HCT116 (cell line): ENCODE results near the gene BRINP1. TPM values are rescaled to one million over a fixed set of nuclear protein-coding genes. Genes with fewer than 3 reads are reported as not detected.

Experiments
- ATAC-seq: fragments of 200-7000 bp; cut with Tn5 transposase; 2 replicates; pipeline ENCODE4 v1.9.1; 2020; ENCODE audit warnings: mild to moderate bottlenecking, moderate library complexity
- BruUV-seq: library from RNA; stranded (reverse); fragments of 400-500 nt; replicated peaks from 2 replicates; lab custom pipeline; 2021; lab: Mats Ljungman, UMichigan
- CTCF ChIA-PET: fragments of 300-600 bp; sonication (Branson Sonifier 250); formaldehyde crosslinking; loops from one replicate; lab custom pipeline; 2021; ENCODE audit warnings: antibody characterized with exemption; lab: Charles Lee
- POLR2A ChIA-PET: fragments of 300-600, 350-600 bp; sonication (Branson Sonifier 250); formaldehyde crosslinking; loops from one replicate; lab custom pipeline; 2021; ENCODE audit warnings: antibody characterized with exemption; lab: Charles Lee
- RAD21 ChIA-PET, 2 experiments: fragments of 300-600 bp; sonication (Branson Sonifier 250); formaldehyde crosslinking; loops; one replicate each; lab custom pipeline; 2023; ENCODE audit warnings: low total read pairs in 2 of 2; ENCODE audit not compliant: uncharacterized antibody in 2 of 2, unreplicated experiment in 2 of 2, low non-redundant PET in 1 of 2; lab: Charles Lee
- DNase-seq: peaks from one replicate; pipeline ENCODE4 v3.0.0-alpha.2; 2010; ENCODE audit warnings: low read depth, low spot score
- H2AFZ ChIP-seq: fragments of 200-600 bp; shearing (Covaris generic), sonication (generic); 2 replicates; pipeline ENCODE4 v1.6.1; 2017; ENCODE audit warnings: low read depth, mixed run types, mixed read lengths, antibody characterized with exemption, low read length; ENCODE audit not compliant: poor library complexity, severe bottlenecking
- H3K27ac ChIP-seq: 2 replicates; pipeline ENCODE4 v1.5.1; 2012; ENCODE audit warnings: low read depth, low read length
- H3K27me3 ChIP-seq: fragments of 200-600 bp; sonication (generic); 2 replicates; pipeline ENCODE4 v1.6.1; 2016; ENCODE audit warnings: mixed run types, low read length, mixed read lengths; ENCODE audit not compliant: insufficient read depth
- H3K36me3 ChIP-seq, 2 experiments: fragments of 200-500 bp in 1 of 2; fragments of 200-600 bp in 1 of 2; sonication (Bioruptor generic) in 1 of 2; sonication (generic) in 1 of 2; 2 replicates each; pipeline versions ENCODE4 v1.5.1 to v1.6.1; 2014 to 2016; ENCODE audit warnings: low read length in 2 of 2, inconsistent platforms in 1 of 2, mixed read lengths in 1 of 2, mixed run types in 1 of 2; ENCODE audit not compliant: insufficient read depth in 2 of 2, control insufficient read depth in 1 of 2
- H3K4me1 ChIP-seq, 2 experiments: fragments of 200-600 bp in 1 of 2; sonication (generic) in 1 of 2; 2 replicates each; pipeline versions ENCODE4 v1.5.1 to v1.6.1; 2012 to 2017; ENCODE audit warnings: low read length in 2 of 2, inconsistent platforms in 1 of 2, mild to moderate bottlenecking in 1 of 2, mixed read lengths in 1 of 2, mixed run types in 1 of 2, moderate library complexity in 1 of 2; ENCODE audit not compliant: insufficient read depth in 2 of 2, control insufficient read depth in 1 of 2
- H3K4me2 ChIP-seq: fragments of 200-600 bp; sonication (generic); 2 replicates; pipeline ENCODE4 v1.6.1; 2017; ENCODE audit warnings: mixed run types, low read length, mixed read lengths
- H3K4me3 ChIP-seq, 2 experiments: fragments of 200-600 bp in 1 of 2; sonication (generic) in 1 of 2; replicated peaks in 1 of 2; 2 replicates each; pipeline ENCODE4 v1.5.1; 2011 to 2016; ENCODE audit warnings: low read length in 2 of 2, control low read depth in 1 of 2, low read depth in 1 of 2, mild to moderate bottlenecking in 1 of 2, mixed read lengths in 1 of 2, mixed run types in 1 of 2
- H3K79me2 ChIP-seq: fragments of 200-600 bp; sonication (generic); 2 replicates; pipeline ENCODE4 v1.6.1; 2017; ENCODE audit warnings: mild to moderate bottlenecking, mixed run types, low read length, moderate library complexity, mixed read lengths; ENCODE audit not compliant: insufficient read depth
- H3K9ac ChIP-seq: fragments of 200-600 bp; sonication (generic); 2 replicates; pipeline ENCODE4 v1.6.1; 2016; ENCODE audit warnings: low read length, mixed read lengths
- H3K9me2 ChIP-seq: fragments of 200-600 bp; sonication (generic), shearing (Covaris generic); 2 replicates; pipeline ENCODE4 v1.6.1; 2017; ENCODE audit warnings: mixed run types, mild to moderate bottlenecking, moderate library complexity; ENCODE audit not compliant: insufficient read depth
- H3K9me3 ChIP-seq, 2 experiments: fragments of 200-500 bp in 1 of 2; fragments of 200-600 bp in 1 of 2; sonication (Bioruptor generic) in 1 of 2; sonication (generic) in 1 of 2; 2 replicates each; pipeline ENCODE4 v1.6.1; 2014 to 2017; ENCODE audit warnings: low read length in 2 of 2, mixed read lengths in 2 of 2, inconsistent platforms in 1 of 2, low read depth in 1 of 2, mild to moderate bottlenecking in 1 of 2, mixed run types in 1 of 2, moderate library complexity in 1 of 2; ENCODE audit not compliant: control insufficient read depth in 1 of 2, insufficient read depth in 1 of 2
- H4K20me1 ChIP-seq: fragments of 200-600 bp; sonication (generic), shearing (Covaris generic); 2 replicates; pipeline ENCODE4 v1.6.1; 2017; ENCODE audit warnings: mixed run types, mild to moderate bottlenecking, moderate library complexity; ENCODE audit not compliant: insufficient read depth
- ATF3 ChIP-seq: IDR thresholded peaks from 2 replicates; pipeline ENCODE4 v1.6.1; 2012
- CEBPB ChIP-seq: IDR thresholded peaks from 2 replicates; pipeline ENCODE4 v1.6.1; 2012; ENCODE audit warnings: low read depth
- ELF1 ChIP-seq: IDR thresholded peaks from 2 replicates; pipeline ENCODE4 v1.6.1; 2012; ENCODE audit warnings: low read depth, borderline replicate concordance
- EZH2phosphoT487 ChIP-seq: fragments of 200-600 bp; IDR thresholded peaks from 2 replicates; pipeline ENCODE4 v1.6.1; 2018; ENCODE audit warnings: antibody characterized with exemption, borderline replicate concordance
- FOSL1 ChIP-seq: IDR thresholded peaks from 2 replicates; pipeline ENCODE4 v1.6.1; 2012; ENCODE audit warnings: low read depth
- JUND ChIP-seq: IDR thresholded peaks from 2 replicates; pipeline ENCODE4 v1.6.1; 2012
- POLR2A ChIP-seq: IDR thresholded peaks from 2 replicates; pipeline ENCODE4 v1.7.0; 2011; ENCODE audit warnings: borderline replicate concordance; ENCODE audit not compliant: insufficient read depth, insufficient read length; ENCODE audit errors: extremely low read depth
- POLR2AphosphoS5 ChIP-seq: IDR thresholded peaks from 2 replicates; pipeline ENCODE4 v1.6.1; 2011; ENCODE audit warnings: mild to moderate bottlenecking, low read depth, low read length, moderate library complexity
- RAD21 ChIP-seq: IDR thresholded peaks from 2 replicates; pipeline ENCODE4 v1.6.1; 2012; ENCODE audit warnings: low read depth, mild to moderate bottlenecking
- SRF ChIP-seq: IDR thresholded peaks from 2 replicates; pipeline ENCODE4 v1.6.1; 2012; ENCODE audit warnings: low read depth
- intact Hi-C: fragments of 100-400 bp; cut with micrococcal nuclease; formaldehyde crosslinking; loops from 2 replicates; pipeline ENCODE4 v1.10.0; 2022
- total RNA-seq: library from RNA; stranded (reverse); gene quantifications from one replicate; pipeline ENCODE4 v1.2.1, GENCODE V29; 2021; ENCODE audit not compliant: unreplicated experiment
- TF ChIP-seq, protein P1 (sequence below): IDR thresholded peaks from 2 replicates; pipeline ENCODE4 v1.6.1; 2012; ENCODE audit warnings: low read depth

Gene BRINP1
- total RNA-seq, 1 experiment from 2014 or later = not detected

- Histone ChIP-seq H3K36me3 (no peaks in the 10 kb centered on the region), H2AFZ (no peak overlapping the region), H4K20me1 (no peaks in the 10 kb centered on the region), H3K9ac (no peak overlapping the region), H3K4me2 (no peak overlapping the region), H3K4me3 (no peak overlapping the region), H3K4me1 (no peaks in the 10 kb centered on the region), H3K79me2 (no peaks in the 10 kb centered on the region), H3K9me3 (peaks cover 0 to 8% of the 10 kb centered on the region in 2 experiments; a peak in 2 of 4 replicates), H3K27me3 (no peaks in the 10 kb centered on the region), H3K27ac (no peak overlapping the region), H3K9me2 (no peaks in the 10 kb centered on the region)
- RAD21 ChIA-PET = no interaction called here
- no TSS peak for BruUV-seq
- ATAC-seq (no peak), DNase-seq (no peak)
- intact Hi-C loops = no loop called here
- TF ChIP-seq CEBPB (no peak), FOSL1 (no peak), JUND (no peak), SRF (no peak), POLR2A (no peak), ATF3 (no peak), POLR2AphosphoS5 (no peak), ELF1 (no peak), EZH2phosphoT487 (no peak), RAD21 (no peak)
- TF ChIP-seq, protein P1, sequence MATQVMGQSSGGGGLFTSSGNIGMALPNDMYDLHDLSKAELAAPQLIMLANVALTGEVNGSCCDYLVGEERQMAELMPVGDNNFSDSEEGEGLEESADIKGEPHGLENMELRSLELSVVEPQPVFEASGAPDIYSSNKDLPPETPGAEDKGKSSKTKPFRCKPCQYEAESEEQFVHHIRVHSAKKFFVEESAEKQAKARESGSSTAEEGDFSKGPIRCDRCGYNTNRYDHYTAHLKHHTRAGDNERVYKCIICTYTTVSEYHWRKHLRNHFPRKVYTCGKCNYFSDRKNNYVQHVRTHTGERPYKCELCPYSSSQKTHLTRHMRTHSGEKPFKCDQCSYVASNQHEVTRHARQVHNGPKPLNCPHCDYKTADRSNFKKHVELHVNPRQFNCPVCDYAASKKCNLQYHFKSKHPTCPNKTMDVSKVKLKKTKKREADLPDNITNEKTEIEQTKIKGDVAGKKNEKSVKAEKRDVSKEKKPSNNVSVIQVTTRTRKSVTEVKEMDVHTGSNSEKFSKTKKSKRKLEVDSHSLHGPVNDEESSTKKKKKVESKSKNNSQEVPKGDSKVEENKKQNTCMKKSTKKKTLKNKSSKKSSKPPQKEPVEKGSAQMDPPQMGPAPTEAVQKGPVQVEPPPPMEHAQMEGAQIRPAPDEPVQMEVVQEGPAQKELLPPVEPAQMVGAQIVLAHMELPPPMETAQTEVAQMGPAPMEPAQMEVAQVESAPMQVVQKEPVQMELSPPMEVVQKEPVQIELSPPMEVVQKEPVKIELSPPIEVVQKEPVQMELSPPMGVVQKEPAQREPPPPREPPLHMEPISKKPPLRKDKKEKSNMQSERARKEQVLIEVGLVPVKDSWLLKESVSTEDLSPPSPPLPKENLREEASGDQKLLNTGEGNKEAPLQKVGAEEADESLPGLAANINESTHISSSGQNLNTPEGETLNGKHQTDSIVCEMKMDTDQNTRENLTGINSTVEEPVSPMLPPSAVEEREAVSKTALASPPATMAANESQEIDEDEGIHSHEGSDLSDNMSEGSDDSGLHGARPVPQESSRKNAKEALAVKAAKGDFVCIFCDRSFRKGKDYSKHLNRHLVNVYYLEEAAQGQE = no peak
- CTCF ChIA-PET = no interaction called here
- POLR2A ChIA-PET = no interaction called here
Observed at GRCh38 chr9:119160551-119160950, 208.7 kb downstream of the BRINP1 start.
